Lower leg skin (tissue), 3 donors: Measurements from ENCODE around the gene SQSTM1.

ENCODE experiments used
- CTCF ChIP-seq, 3 donors: fragments of 450-650 bp; IDR thresholded peaks; one replicate each; pipeline ENCODE4 v1.5.1; 2016; ENCODE audit warnings: antibody characterized with exemption in 3 of 3, mild to moderate bottlenecking in 3 of 3, moderate library complexity in 2 of 3
- POLR2A ChIP-seq, 2 donors: fragments of 450-650 bp; IDR thresholded peaks; one replicate each; pipeline ENCODE4 v1.6.1; 2016 to 2017; ENCODE audit warnings: antibody characterized with exemption in 2 of 2, mild to moderate bottlenecking in 1 of 2, moderate library complexity in 1 of 2

GRCh38 chr5:179829732-179830435 lies 9.2 kb downstream of the SQSTM1 start:
- TF ChIP-seq CTCF (IDR thresholded peaks at IDR 0.05) (no peak), POLR2A (IDR thresholded peaks at IDR 0.05) (no peak)
